GM18520 (cell line): ENCODE data around the gene BHLHE23.

Source experiments
- ATAC-seq: cut with Tn5 transposase; IDR thresholded peaks from one replicate; pipeline ENCODE4 v1.9.1; 2021; ENCODE audit not compliant: unreplicated experiment

Gene BHLHE23

DNA sequence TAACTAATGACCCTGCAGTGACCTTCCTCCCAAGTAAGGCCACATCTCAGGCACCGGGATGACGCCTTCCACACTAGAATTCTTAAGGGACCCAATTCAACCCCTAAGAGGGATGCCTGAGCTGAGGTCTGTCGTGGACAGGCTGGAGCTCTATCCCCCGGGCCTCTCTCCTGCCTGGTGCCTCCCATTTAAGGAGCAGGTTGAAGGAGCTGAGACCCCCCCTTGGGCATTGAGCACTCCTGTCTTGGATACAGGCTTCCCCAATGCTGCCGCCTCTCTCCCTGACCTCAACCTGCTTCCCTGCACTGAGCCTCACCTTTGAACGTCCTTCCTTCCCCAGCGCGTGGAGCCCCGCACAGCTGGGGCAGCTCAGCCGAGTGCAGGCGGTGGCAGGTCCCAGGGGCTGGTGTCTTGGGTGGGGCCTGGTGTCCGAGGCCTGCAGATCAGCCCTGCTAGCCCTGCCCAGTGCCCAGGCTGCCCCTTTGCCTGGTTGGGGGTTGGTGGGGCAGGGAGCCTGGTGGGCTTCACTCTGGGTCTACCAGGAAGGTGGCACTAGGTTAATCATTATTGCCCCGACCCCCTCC lies 19.9 kb upstream of the BHLHE23 start:
- ATAC-seq = no peak

DNA sequence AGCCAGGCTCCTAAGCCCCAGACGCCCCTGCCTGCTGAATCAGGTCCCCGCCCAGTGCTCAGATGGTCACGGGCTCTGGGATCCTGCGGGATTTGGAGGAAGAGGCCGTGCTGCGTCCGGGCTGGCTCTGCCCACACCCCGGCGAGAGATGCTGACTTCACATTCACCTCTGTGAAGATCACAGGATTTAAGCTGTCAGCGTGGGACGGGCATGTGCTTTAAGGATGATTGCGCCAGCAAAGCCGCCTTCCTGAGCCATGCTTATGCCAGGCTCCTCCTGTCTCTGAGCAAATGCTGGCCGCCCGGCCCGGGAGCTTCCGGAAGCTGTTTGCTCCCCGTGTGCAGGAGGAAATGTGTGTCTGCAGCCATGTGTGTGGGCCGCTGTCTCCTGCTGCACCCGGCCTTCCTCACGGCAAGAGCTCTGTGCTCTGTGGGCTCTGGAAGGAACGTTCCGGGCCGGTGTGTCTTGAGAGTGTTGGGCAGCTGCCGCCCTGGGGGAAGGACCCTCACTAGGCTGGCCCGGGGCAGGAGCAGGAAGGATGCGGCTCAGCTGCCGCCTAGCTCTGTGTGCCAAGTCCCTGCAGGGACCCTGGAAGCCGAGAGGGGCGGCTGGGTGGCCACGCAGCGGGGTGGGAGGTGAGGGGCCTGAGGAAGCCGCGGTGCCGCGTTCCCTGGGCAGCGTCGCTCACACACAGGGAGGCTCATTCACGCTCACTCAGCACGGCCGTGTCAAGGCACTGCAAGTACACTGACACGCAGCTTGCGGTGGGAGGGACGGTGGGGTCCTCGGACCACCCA lies 19.0 kb upstream of the BHLHE23 start:
- ATAC-seq = no peak

DNA sequence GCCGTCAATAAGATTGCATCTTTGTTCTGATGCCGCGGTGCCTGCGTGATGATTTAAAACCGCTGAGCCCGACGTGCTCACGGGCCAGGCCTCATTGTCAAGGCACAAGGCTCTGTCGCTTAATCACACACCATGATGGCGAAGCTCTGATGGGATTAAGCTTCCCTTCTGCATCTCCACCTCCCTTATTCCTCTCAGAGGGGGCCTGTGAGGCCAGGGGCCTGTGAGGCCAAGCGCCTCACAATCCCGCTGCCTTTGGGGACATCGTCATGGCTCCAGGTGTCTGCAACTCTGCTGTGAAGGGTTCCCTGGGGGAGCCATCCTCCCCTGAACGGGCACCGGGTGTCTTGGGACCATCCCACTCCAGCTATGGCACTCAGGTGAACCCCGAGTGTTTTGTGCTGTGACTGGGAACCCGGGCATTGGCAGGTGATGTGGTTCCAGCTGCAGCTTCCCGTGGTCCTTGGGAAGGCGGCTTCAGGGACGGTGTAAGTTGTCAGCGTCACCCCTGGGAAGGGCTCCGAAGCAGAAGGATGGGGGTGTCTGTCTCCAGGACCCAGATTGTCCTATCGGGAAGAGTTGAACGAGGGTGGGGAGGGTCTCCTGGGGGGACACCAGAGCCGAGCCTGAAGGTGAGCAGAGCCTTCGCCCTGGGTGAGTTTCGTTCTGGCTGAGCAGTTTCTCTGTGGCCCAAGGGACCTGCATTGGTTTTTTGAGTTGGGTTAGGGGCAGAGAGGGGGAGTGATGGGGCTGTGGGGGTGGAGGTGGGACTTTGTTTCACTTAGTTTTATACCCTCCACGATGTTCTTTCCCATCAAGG lies 18.0 kb upstream of the BHLHE23 start:
- ATAC-seq = no peak

DNA sequence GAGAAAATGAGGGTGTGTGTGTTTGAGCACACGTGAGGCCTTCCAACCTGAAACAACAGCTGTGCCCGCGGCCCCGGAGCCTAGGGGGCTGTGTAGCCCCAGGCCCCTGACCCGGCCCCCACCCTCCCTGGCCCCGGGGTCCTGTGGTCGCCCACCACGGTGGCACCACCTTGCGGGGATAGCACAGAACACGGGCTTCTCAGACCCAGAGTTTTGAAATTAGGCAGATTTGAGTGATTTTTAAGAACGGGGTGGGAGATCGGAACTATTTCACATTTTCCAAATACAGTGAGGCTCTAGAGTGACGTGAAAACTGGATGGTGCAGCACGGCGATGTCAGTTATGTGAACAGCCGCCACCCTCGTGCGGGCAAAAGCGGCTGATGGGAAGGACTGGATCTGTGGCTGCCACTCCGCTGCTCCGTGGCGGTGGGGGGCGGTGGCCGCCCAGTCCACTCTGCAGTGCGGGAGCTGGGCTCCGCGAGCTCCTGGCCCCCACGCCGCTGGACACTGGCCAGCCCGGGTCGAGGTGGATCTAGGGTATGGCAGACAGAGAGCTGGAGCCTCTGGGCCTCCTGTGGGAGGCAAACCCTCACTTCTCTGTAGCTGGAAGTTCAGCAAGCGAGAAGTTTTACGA lies 17.3 kb upstream of the BHLHE23 start:
- ATAC-seq = no peak

DNA sequence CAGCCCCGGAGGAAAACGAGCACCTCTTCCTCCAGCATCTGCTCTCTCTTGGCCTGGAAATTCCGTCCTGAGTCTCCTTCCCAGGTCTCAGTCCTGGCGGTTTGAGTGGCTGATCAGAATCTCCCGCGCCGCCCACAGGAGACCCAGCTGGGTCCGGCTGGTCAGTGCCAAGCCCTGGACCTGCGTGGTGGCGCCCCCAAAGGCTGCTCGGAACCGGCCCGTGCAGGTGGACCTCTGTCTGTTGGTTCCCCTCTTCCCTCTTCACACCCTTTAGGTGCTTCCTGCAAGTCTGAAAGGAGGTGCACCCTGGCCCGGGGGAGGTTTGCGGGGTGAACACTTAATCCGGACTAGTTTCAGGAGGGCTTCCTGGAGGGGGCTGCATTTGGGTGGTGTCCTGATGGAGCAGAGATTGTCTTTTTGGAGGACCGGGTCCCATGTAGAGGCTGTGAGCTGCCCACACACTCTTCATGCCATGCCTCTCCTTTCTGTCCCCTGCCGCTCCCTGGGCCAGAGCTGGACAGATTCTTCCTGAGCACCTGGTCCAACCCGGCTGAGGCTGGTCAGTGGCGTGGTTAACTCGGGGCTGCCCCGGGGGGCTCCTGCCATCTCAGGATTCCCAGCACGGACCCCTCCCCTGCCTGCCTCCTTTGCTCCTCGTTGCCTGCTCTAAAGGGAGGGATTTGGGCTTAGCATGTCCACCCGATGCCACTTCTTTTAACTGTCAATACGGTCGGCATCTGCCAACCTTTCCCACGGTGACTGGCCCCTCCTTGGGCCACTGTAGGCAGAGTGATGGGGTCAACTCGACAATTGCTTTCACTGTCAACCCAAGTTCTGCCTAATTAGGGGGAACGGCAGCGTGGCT lies 16.5 kb upstream of the BHLHE23 start:
- ATAC-seq = no peak

DNA sequence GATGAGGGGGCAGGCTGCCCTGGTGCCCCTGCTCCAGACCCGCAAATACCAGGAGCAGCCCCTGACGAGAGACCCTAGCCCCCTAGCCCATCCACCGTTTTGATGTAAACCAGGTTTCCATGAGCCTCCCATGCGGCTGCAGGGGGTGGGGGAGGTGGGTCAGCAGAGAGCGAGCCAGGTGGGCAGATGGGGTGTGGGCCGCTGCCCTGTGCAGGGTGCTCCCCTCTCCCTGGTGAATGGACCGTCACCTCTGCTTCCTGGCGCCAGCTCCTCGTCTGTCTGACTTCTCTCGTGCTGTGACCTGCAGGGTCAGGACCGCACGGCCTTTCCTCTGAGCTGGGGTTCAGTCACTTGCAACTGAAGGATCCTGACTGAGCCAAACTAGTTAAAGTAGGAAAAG lies 15.7 kb upstream of the BHLHE23 start:
- no peak for ATAC-seq

DNA sequence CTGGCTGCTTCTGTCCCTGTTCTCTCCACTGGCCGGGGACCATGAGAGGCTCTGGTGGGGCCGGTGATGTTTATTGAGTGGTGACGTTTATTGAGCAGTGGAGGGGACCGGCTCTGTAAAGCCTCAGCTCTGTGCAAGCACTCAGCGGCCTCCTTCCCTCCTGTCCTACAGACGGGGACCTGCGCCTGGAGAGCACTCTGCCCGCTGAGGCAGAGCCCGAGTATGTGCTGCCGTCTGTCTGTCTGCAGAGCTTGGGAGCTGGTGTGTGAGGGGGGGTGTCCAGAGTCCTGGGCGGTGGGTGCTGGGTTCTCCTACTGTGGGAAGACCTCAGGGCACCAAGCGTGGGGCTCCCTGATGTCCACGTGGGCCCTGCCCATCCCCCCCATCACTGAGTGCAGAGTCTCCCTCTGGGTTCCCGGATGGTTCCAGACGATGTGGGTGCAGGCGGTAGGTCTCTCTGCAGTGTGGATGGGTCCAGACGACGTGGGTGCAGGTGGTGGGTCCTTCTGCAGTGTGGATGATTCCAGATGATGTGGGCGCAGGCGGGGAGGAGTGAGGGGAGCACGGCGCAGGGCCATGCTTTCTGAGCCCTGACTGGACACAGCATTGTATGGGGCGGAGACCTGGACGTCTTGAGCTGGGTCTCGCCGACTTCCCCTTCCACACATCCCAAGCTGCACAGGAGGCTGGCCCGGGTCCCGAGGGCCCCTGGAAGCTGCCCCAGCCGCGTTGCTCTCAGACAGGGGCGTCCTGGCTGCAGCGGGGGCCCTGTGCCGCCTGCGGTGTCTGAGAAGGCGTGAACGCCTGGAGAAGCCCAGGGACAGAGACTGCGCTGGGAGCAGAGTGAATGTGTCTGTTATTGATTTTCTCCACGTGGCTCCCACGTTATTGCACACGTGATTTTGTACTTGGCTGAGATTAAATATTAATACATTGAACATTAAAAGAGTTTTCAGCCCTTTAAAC lies 14.9 kb upstream of the BHLHE23 start:
- no peak for ATAC-seq

DNA sequence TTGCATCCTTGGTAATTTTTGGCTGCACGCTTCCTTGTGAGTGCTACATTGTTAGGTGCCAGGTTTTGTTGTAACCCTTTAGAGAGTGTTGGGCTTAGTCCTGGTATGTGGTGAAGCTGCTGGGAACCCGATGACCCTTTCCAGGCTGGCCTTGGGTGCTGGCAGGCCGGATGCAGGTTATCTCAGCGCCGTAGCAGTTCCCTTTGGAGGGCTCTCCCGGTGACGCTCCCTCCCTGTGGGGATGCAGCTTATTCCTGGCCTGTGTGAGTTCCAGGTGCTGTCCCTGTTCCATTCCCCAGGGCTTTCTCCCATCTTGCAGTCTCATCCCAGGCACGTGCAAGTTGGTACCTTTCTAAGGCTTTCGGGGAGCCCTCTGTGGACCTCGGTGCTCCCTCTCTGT lies 13.9 kb upstream of the BHLHE23 start:
- no peak for ATAC-seq

DNA sequence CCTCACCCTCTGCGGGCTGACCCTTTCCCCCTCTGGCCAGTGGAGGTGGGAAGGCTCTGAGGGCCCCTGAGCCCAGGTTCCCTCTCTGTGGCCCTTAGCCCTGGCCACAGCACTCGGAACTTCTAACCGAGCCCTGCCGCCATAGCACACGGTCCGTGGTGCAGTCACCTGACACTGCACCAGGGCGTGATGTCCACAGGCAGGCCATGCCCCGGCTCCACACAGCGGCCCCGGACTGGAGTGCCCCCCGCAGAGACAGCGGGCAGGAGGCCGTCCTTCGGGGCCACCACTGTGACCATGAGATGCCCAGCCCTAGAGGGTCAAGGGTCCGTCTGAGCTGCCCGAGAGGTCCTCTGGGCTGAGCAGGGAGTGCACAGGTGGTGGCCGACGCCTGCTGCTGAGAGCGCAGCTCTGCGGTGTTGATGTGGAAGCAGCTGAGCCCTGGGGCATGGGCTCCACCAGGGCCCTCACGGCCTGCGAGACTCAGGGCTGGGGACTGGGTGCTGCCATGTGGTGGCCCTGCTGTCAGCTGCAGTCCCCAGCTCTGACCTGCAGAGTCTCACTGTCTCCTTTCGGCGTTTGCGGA lies 11.2 kb upstream of the BHLHE23 start:
- ATAC-seq = no peak

DNA sequence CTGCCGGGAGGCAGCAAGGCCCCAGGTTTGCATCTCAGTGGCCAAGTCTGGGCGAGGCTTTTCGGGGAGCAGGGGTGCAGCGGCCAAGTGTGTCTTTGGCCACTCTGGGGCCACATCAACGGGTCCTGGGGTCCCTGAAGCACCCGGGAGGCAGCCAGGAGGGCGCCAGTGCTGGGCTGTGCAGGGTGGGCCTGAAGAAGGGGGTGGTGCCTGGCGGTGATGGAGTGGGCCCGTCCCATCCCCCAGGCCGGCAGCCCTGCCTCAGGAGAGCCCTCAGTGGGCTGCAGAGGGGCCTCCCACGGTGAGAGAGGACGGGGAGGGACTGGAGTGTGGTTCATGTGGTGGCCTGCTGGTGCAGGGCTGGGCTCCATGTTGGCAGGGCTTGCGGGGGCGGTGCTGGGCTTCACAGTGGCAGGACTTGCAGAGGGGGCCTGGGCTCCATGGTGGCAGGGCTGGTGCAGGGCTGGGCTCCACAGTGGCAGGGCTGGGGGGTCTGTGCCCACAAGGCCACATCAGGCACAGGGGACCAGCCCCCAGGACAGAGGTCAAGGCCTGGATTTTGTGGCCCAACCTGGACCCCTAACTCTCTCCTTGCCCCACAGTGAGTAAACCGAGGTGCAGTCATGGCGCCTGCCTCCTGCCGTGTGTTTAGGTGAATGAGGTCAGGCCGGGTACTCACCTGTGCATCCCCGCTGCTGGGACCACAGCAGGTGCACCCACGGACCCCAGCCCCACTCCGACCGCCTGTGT lies 10.5 kb upstream of the BHLHE23 start:
- no peak for ATAC-seq

DNA sequence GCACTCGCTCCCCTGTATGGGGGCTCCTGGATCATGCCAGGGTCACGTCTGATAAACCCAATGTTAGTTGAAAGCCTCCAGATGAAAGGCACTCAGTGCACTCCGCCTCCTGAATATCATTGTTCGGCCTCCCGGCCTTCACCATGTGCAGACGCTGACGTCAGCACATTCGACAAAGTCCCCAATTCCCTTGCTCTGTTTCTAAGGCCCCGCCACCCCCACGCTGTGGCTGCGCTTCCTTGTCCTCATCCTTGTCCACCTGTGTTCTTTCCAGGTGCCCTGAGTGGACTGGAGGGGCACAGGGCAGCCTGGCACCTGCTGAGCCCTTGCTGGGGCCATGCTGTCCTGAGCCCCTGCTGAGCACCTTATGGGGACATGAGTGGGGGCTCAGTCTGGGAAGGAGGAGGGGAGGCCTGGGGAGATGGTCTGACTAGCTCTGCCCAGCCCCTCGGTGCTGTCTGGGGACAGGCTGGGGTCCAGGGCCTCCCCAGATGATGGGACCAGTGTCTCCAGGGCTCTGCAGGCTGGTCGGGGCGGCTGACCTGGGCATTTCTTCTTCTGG lies 9.8 kb upstream of the BHLHE23 start:
- ATAC-seq = no peak

DNA sequence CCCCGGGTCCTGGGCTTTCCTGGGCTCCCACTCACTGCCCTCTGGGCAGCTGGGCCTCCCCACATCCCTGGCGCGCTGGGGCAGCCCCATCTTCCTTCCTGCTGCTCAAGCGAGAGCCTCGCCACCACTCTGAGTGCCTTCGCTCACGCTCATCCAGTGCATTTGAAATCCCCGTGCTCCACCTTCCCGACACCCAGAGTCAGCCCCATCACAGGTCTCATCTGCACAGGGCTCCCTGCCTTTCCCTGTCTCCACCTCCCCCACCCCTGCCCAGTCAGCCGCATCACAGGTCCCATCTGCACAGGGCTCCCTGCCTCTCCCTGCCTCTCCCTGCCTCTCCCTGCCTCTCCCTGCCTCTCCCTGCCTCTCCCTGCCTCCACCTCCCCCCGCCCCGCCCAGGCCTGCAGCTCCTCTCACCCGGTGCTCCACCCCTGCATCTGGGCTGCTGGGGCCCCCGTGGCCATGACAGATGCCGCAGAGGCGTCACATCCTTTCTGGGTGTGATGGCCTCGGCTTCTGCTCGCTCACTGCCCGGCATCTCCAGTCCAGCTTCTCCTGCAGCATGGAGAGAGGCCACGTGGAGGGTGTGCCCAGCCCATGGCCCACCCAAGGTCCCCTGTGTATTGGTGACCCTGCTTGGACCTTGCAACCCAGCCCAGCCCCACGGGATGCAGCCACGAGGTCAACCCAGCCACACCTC lies 9.0 kb upstream of the BHLHE23 start:
- no peak for ATAC-seq

DNA sequence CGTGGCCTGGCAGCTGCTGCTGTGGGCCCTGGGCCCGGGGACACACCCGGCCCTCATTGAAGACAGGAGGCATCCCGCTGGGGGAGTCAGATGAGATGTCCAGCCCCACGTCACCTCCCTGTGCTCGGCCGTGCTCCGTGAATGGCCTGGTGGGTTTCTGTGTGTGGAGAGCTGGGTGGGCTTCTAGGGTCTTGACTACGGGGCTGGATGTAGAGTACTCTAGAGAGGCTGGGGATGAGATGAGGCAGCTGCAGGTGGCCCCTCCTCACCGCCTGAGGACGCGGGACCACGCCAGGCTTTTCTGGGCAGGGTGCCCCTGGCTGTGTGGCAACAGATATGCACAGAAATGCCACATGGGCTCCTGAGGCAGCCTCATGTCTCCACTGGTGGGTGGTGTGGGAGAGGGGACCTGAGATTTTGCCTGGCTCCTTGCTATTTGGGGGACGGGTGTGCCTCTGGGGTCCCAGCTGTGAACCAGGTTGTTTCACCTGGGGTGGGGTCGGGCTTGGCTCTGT lies 8.4 kb upstream of the BHLHE23 start:
- ATAC-seq = no peak

DNA sequence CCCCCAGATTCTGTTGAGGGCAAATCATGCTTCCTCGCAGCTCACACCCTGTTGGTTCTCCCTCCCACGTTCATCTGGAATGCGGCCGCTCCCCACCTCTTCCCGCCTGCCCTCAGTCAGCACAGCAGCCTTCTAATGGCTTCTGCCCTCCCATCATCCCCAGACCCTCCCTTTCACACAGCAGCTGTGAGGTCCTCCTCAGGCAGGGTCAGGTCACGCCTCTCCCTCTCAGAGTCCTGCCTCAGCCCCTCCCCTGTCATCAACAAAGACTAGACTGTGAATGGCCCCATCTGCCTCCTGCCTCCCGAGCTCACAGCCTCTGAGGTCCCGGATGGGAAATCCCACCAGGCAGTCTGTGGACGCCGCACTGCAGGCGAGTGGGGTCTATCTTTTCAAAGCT lies 7.9 kb upstream of the BHLHE23 start:
- no peak for ATAC-seq

DNA sequence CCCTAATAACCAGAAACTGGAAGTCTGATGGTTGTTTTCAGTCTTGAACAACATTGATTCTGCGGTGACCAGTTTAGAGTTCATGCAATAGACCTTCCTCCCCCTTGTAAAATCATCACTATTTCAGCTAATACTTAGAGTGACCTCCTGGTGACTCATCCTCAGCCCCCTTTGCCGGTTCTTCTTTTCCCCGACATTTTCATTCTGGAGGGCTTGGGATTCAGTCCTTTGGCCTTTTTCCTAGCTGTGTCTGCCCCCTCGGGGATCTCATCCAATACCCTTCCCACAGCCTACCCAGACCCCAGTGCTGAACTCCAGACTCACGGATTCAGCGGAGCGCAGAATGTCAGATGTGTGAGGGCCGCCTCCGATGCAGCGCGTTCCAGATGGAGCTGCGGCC lies 7.5 kb upstream of the BHLHE23 start:
- no peak for ATAC-seq

DNA sequence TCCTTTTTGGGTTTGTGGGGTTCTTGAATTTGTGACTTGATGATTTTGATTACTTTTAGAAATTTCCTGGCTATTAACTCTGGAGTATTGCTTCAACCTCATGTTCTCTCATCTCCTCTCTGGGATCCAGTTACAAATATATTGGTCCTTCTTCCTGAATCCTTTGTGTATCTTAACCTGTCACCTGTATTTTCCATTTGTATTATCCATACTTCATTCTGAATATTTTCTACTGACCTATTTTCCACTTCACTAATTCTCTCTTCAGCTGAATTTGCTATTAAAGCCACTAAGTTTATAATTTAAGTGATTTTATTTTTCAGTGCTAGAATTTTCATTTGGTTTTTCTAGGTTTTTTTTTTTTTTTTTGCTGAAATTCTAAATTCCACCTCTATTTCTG lies 6.4 kb upstream of the BHLHE23 start:
- ATAC-seq = no peak

DNA sequence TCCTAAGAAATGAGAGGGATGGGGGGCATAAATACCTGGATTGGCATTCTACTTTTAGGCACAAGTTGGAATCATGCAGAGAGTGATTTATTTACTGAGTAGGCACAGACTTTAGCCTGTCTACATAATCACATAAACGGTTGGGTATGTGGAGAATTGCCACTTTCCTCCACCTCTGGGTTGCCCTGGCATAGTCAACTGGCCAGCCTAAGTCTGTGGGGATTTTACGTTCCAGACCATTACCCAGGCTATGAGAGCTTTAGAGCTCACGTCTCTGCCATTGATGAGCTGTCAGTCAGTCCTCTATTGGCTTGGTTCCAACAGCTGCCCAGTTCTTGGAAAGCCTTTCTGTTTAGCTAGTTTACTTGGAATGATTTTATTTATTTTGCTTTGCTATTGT lies 5.0 kb upstream of the BHLHE23 start:
- ATAC-seq = no peak
